Neural progenitor cell (in vitro differentiated cells): ENCODE results near the gene SCFD2. TPM values are rescaled to one million over a fixed set of nuclear protein-coding genes. Genes with fewer than 3 reads are reported as not detected.
A peak's percentile ranks its signal among the peaks of the same experiment; 100 is the strongest.

ENCODE experiments used
- DNase-seq: peaks from one replicate; pipeline ENCODE4 v3.0.0-alpha.2; 2016; ENCODE audit warnings: low spot score
- H2AFZ ChIP-seq: fragments of 200-600 bp; sonication (generic); replicated peaks from 2 replicates; pipeline ENCODE4 v1.6.1; 2016; ENCODE audit warnings: antibody characterized with exemption
- H3F3A ChIP-seq: fragments of 200-600 bp; sonication (generic); 2 replicates; pipeline ENCODE4 v1.6.1; 2016; ENCODE audit warnings: antibody characterized with exemption, low read depth
- H3K27ac ChIP-seq: fragments of 200-600 bp; sonication (generic); 2 replicates; pipeline ENCODE4 v1.5.1; 2016; ENCODE audit warnings: mild to moderate bottlenecking
- H3K27me3 ChIP-seq: fragments of 200-600 bp; sonication (generic); 2 replicates; pipeline ENCODE4 v1.6.1; 2016; ENCODE audit warnings: mild to moderate bottlenecking, moderate library complexity
- H3K36me3 ChIP-seq: fragments of 200-600 bp; sonication (generic); 2 replicates; pipeline ENCODE4 v1.5.1; 2016
- H3K4me1 ChIP-seq: fragments of 200-600 bp; sonication (generic); 2 replicates; pipeline ENCODE4 v1.6.1; 2016; ENCODE audit warnings: mixed run types
- H3K4me2 ChIP-seq: fragments of 200-600 bp; sonication (generic); 2 replicates; pipeline ENCODE4 v1.6.1; 2016
- H3K4me3 ChIP-seq: fragments of 200-600 bp; sonication (generic); 2 replicates; pipeline ENCODE4 v1.5.1; 2016
- H3K79me2 ChIP-seq: fragments of 200-600 bp; sonication (generic); 2 replicates; pipeline ENCODE4 v1.6.1; 2016; ENCODE audit warnings: low read depth
- H3K9ac ChIP-seq: fragments of 200-600 bp; sonication (generic); 2 replicates; pipeline ENCODE4 v1.6.1; 2016
- H3K9me3 ChIP-seq: fragments of 200-600 bp; sonication (generic); 2 replicates; pipeline ENCODE4 v1.5.1; 2016; ENCODE audit warnings: low read depth
- H4K20me1 ChIP-seq: fragments of 200-600 bp; sonication (generic); 2 replicates; pipeline ENCODE4 v1.6.1; 2016; ENCODE audit warnings: low read depth
- H3K27ac Mint-ChIP-seq: 3 replicates; pipeline ENCODE4 v1.8.0; 2021; ENCODE audit warnings: mixed read lengths
- H3K27me3 Mint-ChIP-seq: 2 replicates; pipeline ENCODE4 v1.8.0; 2022; ENCODE audit warnings: low read depth, mild to moderate bottlenecking, inconsistent platforms, moderate library complexity, mixed read lengths; ENCODE audit not compliant: insufficient read depth
- H3K36me3 Mint-ChIP-seq: 3 replicates; pipeline ENCODE4 v1.8.0; 2021; ENCODE audit warnings: mixed read lengths
- H3K4me1 Mint-ChIP-seq: 3 replicates; pipeline ENCODE4 v1.8.0; 2021; ENCODE audit warnings: mixed read lengths
- H3K4me3 Mint-ChIP-seq: 3 replicates; pipeline ENCODE4 v1.8.0; 2021; ENCODE audit warnings: mild to moderate bottlenecking, moderate library complexity, mixed read lengths
- H3K9me3 Mint-ChIP-seq: 3 replicates; pipeline ENCODE4 v1.8.0; 2020; ENCODE audit warnings: mixed read lengths
- EZH2 ChIP-seq: fragments of 200-600 bp; sonication (generic); IDR thresholded peaks from 2 replicates; pipeline ENCODE4 v1.6.1; 2017; ENCODE audit warnings: antibody characterized with exemption, mild to moderate bottlenecking, moderate library complexity
- EZH2phosphoT487 ChIP-seq: fragments of 200-600 bp; sonication (generic); IDR thresholded peaks from 2 replicates; pipeline ENCODE4 v1.6.1; 2017; ENCODE audit warnings: antibody characterized with exemption
- total RNA-seq: library from RNA; depleted of rRNA; stranded (reverse); fragments of >200 nt; gene quantifications from 2 replicates; pipeline ENCODE4 v1.2.3, GENCODE V29; 2015; ENCODE audit warnings: low replicate concordance
- TF ChIP-seq, protein P1 (sequence below): fragments of 200-600 bp; sonication (generic); IDR thresholded peaks from 2 replicates; pipeline ENCODE4 v1.5.1; 2017; ENCODE audit warnings: antibody characterized with exemption, mild to moderate bottlenecking

SCFD2 gene
- total RNA-seq, 1 donor from 2014 or later: 4.8 TPM

GRCh38 chr4:53000560-53000959 lies 365.3 kb downstream of the SCFD2 start:
- no peak overlapping the region for H3K4me3 Mint-ChIP-seq
- peaks cover 2% of the 10 kb centered on the region for H3K9me3 Mint-ChIP-seq
- H4K20me1 ChIP-seq: no peaks in the 10 kb centered on the region
- H3K4me1 ChIP-seq: no peaks in the 10 kb centered on the region
- H3K36me3 Mint-ChIP-seq: no peaks in the 10 kb centered on the region
- H3K4me2 ChIP-seq: no peak overlapping the region
- H3K27me3 Mint-ChIP-seq: peaks cover 4% of the 10 kb centered on the region
- no peaks in the 10 kb centered on the region for H3K79me2 ChIP-seq
- no peak overlapping the region for H2AFZ ChIP-seq
- H3K9ac ChIP-seq: no peak overlapping the region
- no peak overlapping the region for H3K4me3 ChIP-seq
- no peak overlapping the region for H3K27ac ChIP-seq
- no peaks in the 10 kb centered on the region for H3F3A ChIP-seq
- TF ChIP-seq EZH2 (no peak), EZH2phosphoT487 (no peak)
- TF ChIP-seq, protein P1, sequence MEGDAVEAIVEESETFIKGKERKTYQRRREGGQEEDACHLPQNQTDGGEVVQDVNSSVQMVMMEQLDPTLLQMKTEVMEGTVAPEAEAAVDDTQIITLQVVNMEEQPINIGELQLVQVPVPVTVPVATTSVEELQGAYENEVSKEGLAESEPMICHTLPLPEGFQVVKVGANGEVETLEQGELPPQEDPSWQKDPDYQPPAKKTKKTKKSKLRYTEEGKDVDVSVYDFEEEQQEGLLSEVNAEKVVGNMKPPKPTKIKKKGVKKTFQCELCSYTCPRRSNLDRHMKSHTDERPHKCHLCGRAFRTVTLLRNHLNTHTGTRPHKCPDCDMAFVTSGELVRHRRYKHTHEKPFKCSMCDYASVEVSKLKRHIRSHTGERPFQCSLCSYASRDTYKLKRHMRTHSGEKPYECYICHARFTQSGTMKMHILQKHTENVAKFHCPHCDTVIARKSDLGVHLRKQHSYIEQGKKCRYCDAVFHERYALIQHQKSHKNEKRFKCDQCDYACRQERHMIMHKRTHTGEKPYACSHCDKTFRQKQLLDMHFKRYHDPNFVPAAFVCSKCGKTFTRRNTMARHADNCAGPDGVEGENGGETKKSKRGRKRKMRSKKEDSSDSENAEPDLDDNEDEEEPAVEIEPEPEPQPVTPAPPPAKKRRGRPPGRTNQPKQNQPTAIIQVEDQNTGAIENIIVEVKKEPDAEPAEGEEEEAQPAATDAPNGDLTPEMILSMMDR: no peak
- H3K27ac Mint-ChIP-seq: no peak overlapping the region
- no peak for DNase-seq
- H3K27me3 ChIP-seq: no peaks in the 10 kb centered on the region
- H3K9me3 ChIP-seq: no peaks in the 10 kb centered on the region
- H3K36me3 ChIP-seq: no peaks in the 10 kb centered on the region
- peaks cover 16% of the 10 kb centered on the region for H3K4me1 Mint-ChIP-seq

DNA sequence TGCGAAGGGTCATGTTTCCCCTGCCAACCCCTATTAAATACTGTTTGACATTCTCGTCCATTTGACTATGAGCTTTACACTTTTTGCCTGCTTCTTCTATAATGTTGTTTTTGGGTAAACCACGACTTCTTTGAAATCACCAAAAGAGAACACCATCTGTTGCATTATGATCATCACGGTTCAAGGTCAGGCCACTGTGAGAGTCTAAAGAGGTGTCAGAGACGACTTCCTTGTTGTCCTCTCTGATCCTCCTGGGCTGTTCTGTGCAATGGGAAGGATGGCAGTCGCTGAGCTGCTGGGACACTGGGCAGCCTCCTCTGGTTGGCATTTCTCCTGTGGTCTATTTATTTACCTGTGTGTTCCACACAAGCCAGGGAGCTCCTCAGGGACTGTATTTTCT lies 366.2 kb downstream of the SCFD2 start:
- H3K27ac Mint-ChIP-seq: no peak overlapping the region
- Histone ChIP-seq H3K36me3 (no peaks in the 10 kb centered on the region), H3K4me2 (no peak overlapping the region), H3F3A (no peaks in the 10 kb centered on the region), H3K27me3 (no peaks in the 10 kb centered on the region), H4K20me1 (no peaks in the 10 kb centered on the region), H3K9ac (no peak overlapping the region), H3K4me3 (no peak overlapping the region), H3K27ac (no peak overlapping the region), H3K9me3 (no peaks in the 10 kb centered on the region), H3K4me1 (no peaks in the 10 kb centered on the region), H3K79me2 (no peaks in the 10 kb centered on the region), H2AFZ (no peak overlapping the region)
- TF ChIP-seq, protein P1: no peak
- TF ChIP-seq EZH2 (no peak), EZH2phosphoT487 (no peak)
- no peak overlapping the region for H3K4me3 Mint-ChIP-seq
- peaks cover 4% of the 10 kb centered on the region for H3K27me3 Mint-ChIP-seq
- DNase-seq: no peak
- H3K36me3 Mint-ChIP-seq: no peaks in the 10 kb centered on the region
- peaks cover 4% of the 10 kb centered on the region for H3K9me3 Mint-ChIP-seq
- peaks cover 16% of the 10 kb centered on the region for H3K4me1 Mint-ChIP-seq

DNA sequence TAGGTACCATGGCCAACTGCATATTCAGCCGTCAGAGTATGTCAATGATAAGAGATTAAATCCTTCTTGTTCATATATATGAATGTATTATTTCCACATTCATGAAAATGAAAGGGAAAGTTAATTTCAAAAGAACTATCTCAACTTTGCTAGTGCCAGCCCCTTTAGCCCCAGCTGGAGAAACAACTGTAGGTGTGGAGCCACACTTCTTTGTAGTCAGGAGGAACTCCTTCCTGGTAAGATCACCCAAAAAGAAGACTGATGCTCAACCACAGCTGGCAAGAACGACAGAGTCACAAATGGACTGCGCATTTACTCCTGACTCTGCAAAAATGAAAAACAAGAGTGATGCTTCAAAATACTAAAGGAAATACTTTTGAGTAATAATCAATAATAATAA lies 367.4 kb downstream of the SCFD2 start:
- Histone ChIP-seq H3K9ac (no peak overlapping the region), H3K79me2 (no peaks in the 10 kb centered on the region), H2AFZ (no peak overlapping the region), H3K27ac (no peak overlapping the region), H4K20me1 (no peaks in the 10 kb centered on the region), H3K4me1 (no peaks in the 10 kb centered on the region), H3K4me3 (no peak overlapping the region), H3K27me3 (no peaks in the 10 kb centered on the region), H3F3A (no peaks in the 10 kb centered on the region), H3K9me3 (no peaks in the 10 kb centered on the region), H3K4me2 (no peak overlapping the region), H3K36me3 (no peaks in the 10 kb centered on the region)
- Mint-ChIP-seq H3K36me3 (no peaks in the 10 kb centered on the region), H3K4me1 (peaks cover 16% of the 10 kb centered on the region), H3K27ac (no peak overlapping the region), H3K4me3 (no peak overlapping the region), H3K9me3 (peaks cover 11% of the 10 kb centered on the region), H3K27me3 (peaks cover 4% of the 10 kb centered on the region)
- TF ChIP-seq EZH2: no peak
- TF ChIP-seq, protein P1: no peak
- TF ChIP-seq EZH2phosphoT487: no peak
- no peak for DNase-seq

- H3K36me3 Mint-ChIP-seq: no peaks in the 10 kb centered on the region
- Histone ChIP-seq H3K27me3 (no peaks in the 10 kb centered on the region), H3K4me1 (no peaks in the 10 kb centered on the region), H3K27ac (no peak overlapping the region), H3K36me3 (no peaks in the 10 kb centered on the region), H3K79me2 (no peaks in the 10 kb centered on the region), H3K9ac (no peak overlapping the region), H3K9me3 (no peaks in the 10 kb centered on the region), H3K4me2 (no peak overlapping the region), H2AFZ (no peak overlapping the region), H3F3A (no peaks in the 10 kb centered on the region), H3K4me3 (no peak overlapping the region), H4K20me1 (no peaks in the 10 kb centered on the region)
- peak overlapping the region; percentile 82 for H3K27ac Mint-ChIP-seq
- peaks cover 11% of the 10 kb centered on the region for H3K9me3 Mint-ChIP-seq
- H3K27me3 Mint-ChIP-seq: peaks cover 4% of the 10 kb centered on the region
- DNase-seq: no peak
- H3K4me3 Mint-ChIP-seq: no peak overlapping the region
- TF ChIP-seq EZH2phosphoT487 (no peak), EZH2 (no peak)
- TF ChIP-seq, protein P1: no peak
- H3K4me1 Mint-ChIP-seq: peaks cover 16% of the 10 kb centered on the region
Observed at GRCh38 chr4:52997132-52997416, 368.8 kb downstream of the SCFD2 start.
